Measurements from ENCODE around the gene BOLA2B. TPM values are rescaled to one million over a fixed set of nuclear protein-coding genes. Genes with fewer than 3 reads are reported as not detected.
"Not testable (repeated sequence)": the region's sequence is repeated elsewhere in the genome, so short reads cannot be mapped to it uniquely, and the experiment has no call there.

Gene BOLA2B
- total RNA-seq = 49.8 TPM

- not testable (repeated sequence) for DNase-seq (ENCODE audit: low read depth in 2 of 3, low spot score in 2 of 3)
Measured at GRCh38 chr16:30193615-30194014, at the start of gene BOLA2B, which contains the start of gene SLX1A. BOLA2B (minus strand) TSS chr16:30193666; CDS start chr16:30193595, 71 bp downstream. SLX1A (plus strand) TSS chr16:30193875; CDS start chr16:30194085, 210 bp downstream.

- not testable (repeated sequence) for DNase-seq (ENCODE audit: low read depth in 2 of 3, low spot score in 2 of 3)
Measured at GRCh38 chr16:30217082-30217481, 23.6 kb upstream of the BOLA2B start.

- DNase-seq (ENCODE audit: low read depth in 2 of 3, low spot score in 2 of 3) = not testable (repeated sequence)
Measured at GRCh38 chr16:30211414-30211813, 17.9 kb upstream of the BOLA2B start.

GRCh38 chr16:30209032-30209431 lies 15.6 kb upstream of the BOLA2B start:
- not testable (repeated sequence) for DNase-seq (ENCODE audit: low read depth in 2 of 3, low spot score in 2 of 3)

- not testable (repeated sequence) for DNase-seq (ENCODE audit: low read depth in 2 of 3, low spot score in 2 of 3)
Measured at GRCh38 chr16:30207063-30207704, 13.7 kb upstream of the BOLA2B start.

- not testable (repeated sequence) for DNase-seq (ENCODE audit: low read depth in 2 of 3, low spot score in 2 of 3)
Measured at GRCh38 chr16:30206252-30206651, 12.8 kb upstream of the BOLA2B start.

GRCh38 chr16:30205541-30206236 lies 12.2 kb upstream of the BOLA2B start:
- not testable (repeated sequence) for DNase-seq (ENCODE audit: low read depth in 2 of 3, low spot score in 2 of 3)

GRCh38 chr16:30199608-30200343 lies 6.3 kb upstream of the BOLA2B start:
- not testable (repeated sequence) for DNase-seq (ENCODE audit: low read depth in 2 of 3, low spot score in 2 of 3)

GRCh38 chr16:30199049-30199448 lies 5.6 kb upstream of the BOLA2B start, which contains the start of gene SULT1A3:
SULT1A3 (plus strand) TSS chr16:30199255; CDS start chr16:30200729, 1,474 bp downstream.
- not testable (repeated sequence) for DNase-seq (ENCODE audit: low read depth in 2 of 3, low spot score in 2 of 3)

- not testable (repeated sequence) for DNase-seq (ENCODE audit: low read depth in 2 of 3, low spot score in 2 of 3)
Measured at GRCh38 chr16:30197001-30197400, 3.5 kb upstream of the BOLA2B start.

GRCh38 chr16:30194172-30194925 lies 883 bp upstream of the BOLA2B start:
- DNase-seq (ENCODE audit: low read depth in 2 of 3, low spot score in 2 of 3) = not testable (repeated sequence)

GRCh38 chr16:30193098-30193497 lies 368 bp downstream of the BOLA2B start:
- DNase-seq (ENCODE audit: low read depth in 2 of 3, low spot score in 2 of 3) = not testable (repeated sequence)

GRCh38 chr16:30191158-30191557 lies 2.3 kb downstream of the BOLA2B start:
- not testable (repeated sequence) for DNase-seq (ENCODE audit: low read depth in 2 of 3, low spot score in 2 of 3)

GRCh38 chr16:30187971-30188561 lies 5.4 kb downstream of the BOLA2B start:
- no peak for DNase-seq (ENCODE audit: low read depth in 2 of 3, low spot score in 2 of 3)

- DNase-seq (ENCODE audit: low read depth in 2 of 3, low spot score in 2 of 3) = no peak
Measured at GRCh38 chr16:30187556-30187865, 6.0 kb downstream of the BOLA2B start.

- peak in 2 of 3 donors; percentile 73 to 80 for DNase-seq (ENCODE audit: low read depth in 2 of 3, low spot score in 2 of 3)
Measured at GRCh38 chr16:30186782-30187555, 6.5 kb downstream of the BOLA2B start.

GRCh38 chr16:30186444-30186781 lies 7.1 kb downstream of the BOLA2B start:
- DNase-seq (ENCODE audit: low read depth in 2 of 3, low spot score in 2 of 3) = peak in 2 of 3 donors; percentile 31 to 34

GRCh38 chr16:30185683-30186421 lies 7.6 kb downstream of the BOLA2B start:
- DNase-seq (ENCODE audit: low read depth in 2 of 3, low spot score in 2 of 3) = peak in 2 of 3 donors; percentile 40 to 47
